Neural progenitor cell (in vitro differentiated cells): ENCODE results near the gene EIF1B. TPM values are rescaled to one million over a fixed set of nuclear protein-coding genes. Genes with fewer than 3 reads are reported as not detected.
"Not testable (repeated sequence)": the region's sequence is repeated elsewhere in the genome, so short reads cannot be mapped to it uniquely, and the experiment has no call there.

Source experiments
- DNase-seq: peaks from one replicate; pipeline ENCODE4 v3.0.0-alpha.2; 2016; ENCODE audit warnings: low spot score
- H2AFZ ChIP-seq: fragments of 200-600 bp; sonication (generic); replicated peaks from 2 replicates; pipeline ENCODE4 v1.6.1; 2016; ENCODE audit warnings: antibody characterized with exemption
- H3F3A ChIP-seq: fragments of 200-600 bp; sonication (generic); 2 replicates; pipeline ENCODE4 v1.6.1; 2016; ENCODE audit warnings: antibody characterized with exemption, low read depth
- H3K27ac ChIP-seq: fragments of 200-600 bp; sonication (generic); 2 replicates; pipeline ENCODE4 v1.5.1; 2016; ENCODE audit warnings: mild to moderate bottlenecking
- H3K27me3 ChIP-seq: fragments of 200-600 bp; sonication (generic); 2 replicates; pipeline ENCODE4 v1.6.1; 2016; ENCODE audit warnings: mild to moderate bottlenecking, moderate library complexity
- H3K36me3 ChIP-seq: fragments of 200-600 bp; sonication (generic); 2 replicates; pipeline ENCODE4 v1.5.1; 2016
- H3K4me1 ChIP-seq: fragments of 200-600 bp; sonication (generic); 2 replicates; pipeline ENCODE4 v1.6.1; 2016; ENCODE audit warnings: mixed run types
- H3K4me2 ChIP-seq: fragments of 200-600 bp; sonication (generic); 2 replicates; pipeline ENCODE4 v1.6.1; 2016
- H3K4me3 ChIP-seq: fragments of 200-600 bp; sonication (generic); 2 replicates; pipeline ENCODE4 v1.5.1; 2016
- H3K79me2 ChIP-seq: fragments of 200-600 bp; sonication (generic); 2 replicates; pipeline ENCODE4 v1.6.1; 2016; ENCODE audit warnings: low read depth
- H3K9ac ChIP-seq: fragments of 200-600 bp; sonication (generic); 2 replicates; pipeline ENCODE4 v1.6.1; 2016
- H3K9me3 ChIP-seq: fragments of 200-600 bp; sonication (generic); 2 replicates; pipeline ENCODE4 v1.5.1; 2016; ENCODE audit warnings: low read depth
- H4K20me1 ChIP-seq: fragments of 200-600 bp; sonication (generic); 2 replicates; pipeline ENCODE4 v1.6.1; 2016; ENCODE audit warnings: low read depth
- H3K27ac Mint-ChIP-seq: 3 replicates; pipeline ENCODE4 v1.8.0; 2021; ENCODE audit warnings: mixed read lengths
- H3K27me3 Mint-ChIP-seq: 2 replicates; pipeline ENCODE4 v1.8.0; 2022; ENCODE audit warnings: low read depth, mild to moderate bottlenecking, inconsistent platforms, moderate library complexity, mixed read lengths; ENCODE audit not compliant: insufficient read depth
- H3K36me3 Mint-ChIP-seq: 3 replicates; pipeline ENCODE4 v1.8.0; 2021; ENCODE audit warnings: mixed read lengths
- H3K4me1 Mint-ChIP-seq: 3 replicates; pipeline ENCODE4 v1.8.0; 2021; ENCODE audit warnings: mixed read lengths
- H3K4me3 Mint-ChIP-seq: 3 replicates; pipeline ENCODE4 v1.8.0; 2021; ENCODE audit warnings: mild to moderate bottlenecking, moderate library complexity, mixed read lengths
- H3K9me3 Mint-ChIP-seq: 3 replicates; pipeline ENCODE4 v1.8.0; 2020; ENCODE audit warnings: mixed read lengths
- EZH2 ChIP-seq: fragments of 200-600 bp; sonication (generic); IDR thresholded peaks from 2 replicates; pipeline ENCODE4 v1.6.1; 2017; ENCODE audit warnings: antibody characterized with exemption, mild to moderate bottlenecking, moderate library complexity
- EZH2phosphoT487 ChIP-seq: fragments of 200-600 bp; sonication (generic); IDR thresholded peaks from 2 replicates; pipeline ENCODE4 v1.6.1; 2017; ENCODE audit warnings: antibody characterized with exemption
- total RNA-seq: library from RNA; depleted of rRNA; stranded (reverse); fragments of >200 nt; gene quantifications from 2 replicates; pipeline ENCODE4 v1.2.3, GENCODE V29; 2015; ENCODE audit warnings: low replicate concordance
- TF ChIP-seq, protein P1 (sequence below): fragments of 200-600 bp; sonication (generic); IDR thresholded peaks from 2 replicates; pipeline ENCODE4 v1.5.1; 2017; ENCODE audit warnings: antibody characterized with exemption, mild to moderate bottlenecking

Gene EIF1B
- total RNA-seq, 1 donor from 2014 or later = 45.3 TPM

- no peak overlapping the region for H3K4me3 ChIP-seq
- H3K36me3 ChIP-seq = no peaks in the 10 kb centered on the region
- H3K4me2 ChIP-seq = no peak overlapping the region
- Mint-ChIP-seq H3K36me3 (no peaks in the 10 kb centered on the region), H3K4me1 (no peaks in the 10 kb centered on the region), H3K27me3 (no peaks in the 10 kb centered on the region), H3K9me3 (peaks cover 5% of the 10 kb centered on the region), H3K4me3 (no peak overlapping the region), H3K27ac (no peak overlapping the region)
- H3K9ac ChIP-seq = no peak overlapping the region
- no peaks in the 10 kb centered on the region for H3K27me3 ChIP-seq
- H2AFZ ChIP-seq = no peak overlapping the region
- H4K20me1 ChIP-seq = no peaks in the 10 kb centered on the region
- no peak overlapping the region for H3K27ac ChIP-seq
- H3K4me1 ChIP-seq = no peaks in the 10 kb centered on the region
- no peaks in the 10 kb centered on the region for H3K9me3 ChIP-seq
- H3F3A ChIP-seq = no peaks in the 10 kb centered on the region
- H3K79me2 ChIP-seq = no peaks in the 10 kb centered on the region
- TF ChIP-seq EZH2 = no peak
- DNase-seq = no peak
These were observed 30.7 kb upstream of the EIF1B start for GRCh38 chr3:40278791-40279190.

- no peak for TF ChIP-seq EZH2
- TF ChIP-seq, protein P1, sequence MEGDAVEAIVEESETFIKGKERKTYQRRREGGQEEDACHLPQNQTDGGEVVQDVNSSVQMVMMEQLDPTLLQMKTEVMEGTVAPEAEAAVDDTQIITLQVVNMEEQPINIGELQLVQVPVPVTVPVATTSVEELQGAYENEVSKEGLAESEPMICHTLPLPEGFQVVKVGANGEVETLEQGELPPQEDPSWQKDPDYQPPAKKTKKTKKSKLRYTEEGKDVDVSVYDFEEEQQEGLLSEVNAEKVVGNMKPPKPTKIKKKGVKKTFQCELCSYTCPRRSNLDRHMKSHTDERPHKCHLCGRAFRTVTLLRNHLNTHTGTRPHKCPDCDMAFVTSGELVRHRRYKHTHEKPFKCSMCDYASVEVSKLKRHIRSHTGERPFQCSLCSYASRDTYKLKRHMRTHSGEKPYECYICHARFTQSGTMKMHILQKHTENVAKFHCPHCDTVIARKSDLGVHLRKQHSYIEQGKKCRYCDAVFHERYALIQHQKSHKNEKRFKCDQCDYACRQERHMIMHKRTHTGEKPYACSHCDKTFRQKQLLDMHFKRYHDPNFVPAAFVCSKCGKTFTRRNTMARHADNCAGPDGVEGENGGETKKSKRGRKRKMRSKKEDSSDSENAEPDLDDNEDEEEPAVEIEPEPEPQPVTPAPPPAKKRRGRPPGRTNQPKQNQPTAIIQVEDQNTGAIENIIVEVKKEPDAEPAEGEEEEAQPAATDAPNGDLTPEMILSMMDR = no peak
- no peak for TF ChIP-seq EZH2phosphoT487
- H3K36me3 Mint-ChIP-seq = no peaks in the 10 kb centered on the region
- Histone ChIP-seq H3F3A (no peaks in the 10 kb centered on the region), H3K4me2 (no peak overlapping the region), H3K79me2 (no peaks in the 10 kb centered on the region), H4K20me1 (no peaks in the 10 kb centered on the region), H3K4me1 (no peaks in the 10 kb centered on the region), H3K9ac (no peak overlapping the region), H3K27ac (no peak overlapping the region), H3K36me3 (no peaks in the 10 kb centered on the region), H2AFZ (no peak overlapping the region), H3K27me3 (no peaks in the 10 kb centered on the region), H3K9me3 (no peaks in the 10 kb centered on the region), H3K4me3 (no peak overlapping the region)
- no peaks in the 10 kb centered on the region for H3K4me1 Mint-ChIP-seq
- no peak overlapping the region for H3K27ac Mint-ChIP-seq
- H3K4me3 Mint-ChIP-seq = no peak overlapping the region
- H3K9me3 Mint-ChIP-seq = no peaks in the 10 kb centered on the region
- no peak for DNase-seq
- H3K27me3 Mint-ChIP-seq = no peaks in the 10 kb centered on the region
These were observed 27.5 kb upstream of the EIF1B start for GRCh38 chr3:40281995-40282394.

DNA sequence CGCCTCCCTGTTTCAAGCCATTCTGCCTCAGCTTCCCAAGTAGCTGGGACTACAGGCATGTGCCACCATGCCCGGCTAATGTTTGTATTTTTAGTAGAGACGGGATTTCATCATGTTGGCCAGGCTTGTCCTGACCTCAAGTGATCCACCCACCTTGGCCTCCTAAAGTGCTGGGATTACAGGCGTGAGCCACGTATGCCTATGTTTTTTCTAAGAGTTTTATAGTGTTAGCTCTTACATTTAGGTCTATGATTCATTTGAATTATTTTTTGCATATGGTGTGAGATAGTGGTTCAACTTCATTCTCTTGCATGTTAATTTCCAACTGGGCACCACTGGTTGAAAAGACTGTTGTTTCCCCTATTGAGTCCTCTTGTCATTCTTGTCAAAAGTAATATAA lies 26.4 kb upstream of the EIF1B start:
- not testable (repeated sequence) for H3K4me3 Mint-ChIP-seq, H3K27ac ChIP-seq

GRCh38 chr3:40287248-40287647 lies 22.3 kb upstream of the EIF1B start:
- H3K36me3 Mint-ChIP-seq = no peaks in the 10 kb centered on the region

More for the DNA sequence above, 26.4 kb upstream of the EIF1B start:
- H3K36me3 Mint-ChIP-seq, H3K4me3 ChIP-seq, H3K4me2 ChIP-seq, H4K20me1 ChIP-seq, H3K4me1 Mint-ChIP-seq, H3K27me3 ChIP-seq, H2AFZ ChIP-seq, H3K9ac ChIP-seq, H3F3A ChIP-seq, H3K27me3 Mint-ChIP-seq, DNase-seq, H3K79me2 ChIP-seq, H3K4me1 ChIP-seq, H3K9me3 ChIP-seq, H3K36me3 ChIP-seq, H3K9me3 Mint-ChIP-seq, H3K27ac Mint-ChIP-seq: not testable (repeated sequence)

More at GRCh38 chr3:40287248-40287647, 22.3 kb upstream of the EIF1B start:
- TF ChIP-seq EZH2phosphoT487 = no peak
- no peak for TF ChIP-seq EZH2
- TF ChIP-seq, protein P1 = no peak
- Histone ChIP-seq H3K4me2 (no peak overlapping the region), H3K4me1 (peaks cover 2% of the 10 kb centered on the region), H3F3A (no peaks in the 10 kb centered on the region), H3K4me3 (no peak overlapping the region), H4K20me1 (no peaks in the 10 kb centered on the region), H3K9me3 (no peaks in the 10 kb centered on the region), H3K27me3 (no peaks in the 10 kb centered on the region), H3K36me3 (no peaks in the 10 kb centered on the region), H3K79me2 (no peaks in the 10 kb centered on the region), H3K27ac (no peak overlapping the region), H2AFZ (no peak overlapping the region), H3K9ac (no peak overlapping the region)
- H3K9me3 Mint-ChIP-seq = no peaks in the 10 kb centered on the region
- H3K4me3 Mint-ChIP-seq = no peak overlapping the region
- no peak overlapping the region for H3K27ac Mint-ChIP-seq
- peaks cover 13% of the 10 kb centered on the region for H3K4me1 Mint-ChIP-seq
- DNase-seq = no peak
- H3K27me3 Mint-ChIP-seq = peaks cover 2% of the 10 kb centered on the region
